Epithelial cell of proximal tubule (primary cell): ENCODE results near the gene WFIKKN2. TPM values are rescaled to one million over a fixed set of nuclear protein-coding genes. Genes with fewer than 3 reads are reported as not detected.
"Not testable (repeated sequence)": the region's sequence is repeated elsewhere in the genome, so short reads cannot be mapped to it uniquely, and the experiment has no call there.

Experiments
- DNase-seq: peaks from one replicate; pipeline ENCODE4 v3.0.0-alpha.2; 2011; ENCODE audit warnings: low read depth
- H3K4me3 ChIP-seq: 2 replicates; pipeline ENCODE4 v1.5.1; 2011; ENCODE audit warnings: low read depth, mild to moderate bottlenecking, low read length
- CTCF ChIP-seq: conservative IDR thresholded peaks from 2 replicates; pipeline ENCODE4 v1.5.1; 2012; ENCODE audit warnings: low read depth, mild to moderate bottlenecking, low read length
- total RNA-seq: library from RNA; depleted of rRNA; stranded (reverse); fragments of >200 nt; gene quantifications from 2 replicates; pipeline ENCODE4 v1.2.3, GENCODE V29; 2015

WFIKKN2 gene
- total RNA-seq, 1 donor from 2014 or later, result not detected

- TF ChIP-seq CTCF, result no peak
- no peak overlapping the region for H3K4me3 ChIP-seq
- DNase-seq, result no peak
These were observed 15.3 kb downstream of the WFIKKN2 start for GRCh38 chr17:50850640-50851039.

GRCh38 chr17:50853015-50853615, 17.7 kb downstream of the WFIKKN2 start:
- DNase-seq, result no peak
- no peak for TF ChIP-seq CTCF
- no peak overlapping the region for H3K4me3 ChIP-seq

- no peak overlapping the region for H3K4me3 ChIP-seq
- no peak for DNase-seq
- TF ChIP-seq CTCF, result no peak
These were observed 18.4 kb downstream of the WFIKKN2 start for GRCh38 chr17:50853781-50854180.

GRCh38 chr17:50855708-50856330, 20.4 kb downstream of the WFIKKN2 start:
- no peak overlapping the region for H3K4me3 ChIP-seq
- no peak for TF ChIP-seq CTCF
- no peak for DNase-seq

- no peak overlapping the region for H3K4me3 ChIP-seq
- no peak for TF ChIP-seq CTCF
- no peak for DNase-seq
These were observed 21.0 kb downstream of the WFIKKN2 start for GRCh38 chr17:50856431-50856830.

GRCh38 chr17:50858486-50859225, 23.3 kb downstream of the WFIKKN2 start:
- no peak overlapping the region for H3K4me3 ChIP-seq
- no peak for TF ChIP-seq CTCF
- no peak for DNase-seq

GRCh38 chr17:50859727-50860126, 24.3 kb downstream of the WFIKKN2 start:
- H3K4me3 ChIP-seq, DNase-seq: not testable (repeated sequence)
